Natural killer cell (primary cell): ENCODE measurements around the gene FBXO33. TPM values are rescaled to one million over a fixed set of nuclear protein-coding genes. Genes with fewer than 3 reads are reported as not detected.

Source experiments
- ATAC-seq, 3 donors: fragments of 150-1000 bp in 2 of 3; fragments of 200-7000 bp in 1 of 3; cut with Tn5 transposase; 1 replicate in 1 of 3; 2 replicates in 2 of 3; pipeline ENCODE4 v1.10.0; 2021; ENCODE audit warnings: mild to moderate bottlenecking in 2 of 3, moderate library complexity in 2 of 3
- DNase-seq, 2 donors: peaks; one replicate each; pipeline versions ENCODE4 v3.0.0 to v3.0.0-alpha.2; 2013 to 2021; ENCODE audit warnings: mixed read lengths in 1 of 2
- H3K27ac ChIP-seq: one replicate; pipeline ENCODE4 v1.5.1; 2013; ENCODE audit warnings: mild to moderate bottlenecking, low read length
- H3K27me3 ChIP-seq: one replicate; pipeline ENCODE4 v1.6.1; 2013; ENCODE audit warnings: low read length; ENCODE audit not compliant: control insufficient read depth, insufficient read depth
- H3K36me3 ChIP-seq: one replicate; pipeline ENCODE4 v1.6.1; 2013; ENCODE audit warnings: low read length; ENCODE audit not compliant: control insufficient read depth, insufficient read depth
- H3K4me1 ChIP-seq: one replicate; pipeline ENCODE4 v1.6.1; 2013; ENCODE audit warnings: low read length; ENCODE audit not compliant: control insufficient read depth, insufficient read depth
- H3K4me3 ChIP-seq: one replicate; pipeline ENCODE4 v1.5.1; 2013; ENCODE audit warnings: low read length
- H3K9me3 ChIP-seq: one replicate; pipeline ENCODE4 v1.6.1; 2013; ENCODE audit warnings: low read length; ENCODE audit not compliant: control insufficient read depth, insufficient read depth
- H3K27ac Mint-ChIP-seq, 2 donors: one replicate each; pipeline ENCODE4 v1.8.0; 2022; ENCODE audit warnings: mild to moderate bottlenecking in 2 of 2, mixed read lengths in 2 of 2, moderate library complexity in 1 of 2
- H3K27me3 Mint-ChIP-seq, 2 donors: one replicate each; pipeline ENCODE4 v1.8.0; 2022; ENCODE audit warnings: low read depth in 2 of 2, mixed read lengths in 2 of 2
- H3K36me3 Mint-ChIP-seq: one replicate; pipeline ENCODE4 v1.8.0; 2022; ENCODE audit warnings: mixed read lengths
- H3K4me1 Mint-ChIP-seq, 2 donors: one replicate each; pipeline ENCODE4 v1.8.0; 2022; ENCODE audit warnings: mixed read lengths in 2 of 2
- H3K4me3 Mint-ChIP-seq: one replicate; pipeline ENCODE4 v1.8.0; 2022; ENCODE audit warnings: mild to moderate bottlenecking, moderate library complexity, mixed read lengths
- H3K9me3 Mint-ChIP-seq, 2 donors: one replicate each; pipeline ENCODE4 v1.8.0; 2022; ENCODE audit warnings: mixed read lengths in 2 of 2
- CTCF ChIP-seq: fragments of 200-600 bp; IDR thresholded peaks from one replicate; pipeline ENCODE4 v1.8.0; 2022; ENCODE audit warnings: antibody characterized with exemption
- WGBS: methylation state at CpG from one replicate; pipeline ENCODE4 v1.1.7; 2013; ENCODE audit warnings: missing lambda C conversion rate; ENCODE audit not compliant: insufficient coverage; 5-methylcytosine and 5-hydroxymethylcytosine counted together
- intact Hi-C: fragments of 100-400 bp; cut with micrococcal nuclease; formaldehyde crosslinking; loops from one replicate; pipeline ENCODE4 v1.14.2; 2022
- total RNA-seq, 4 donors: library from RNA; stranded (reverse); fragments of 120-200 nt in 1 of 4; gene quantifications; one replicate each; pipeline versions ENCODE4 v1.2.3 to v1.2.4, GENCODE V29; 2013 to 2022

FBXO33 gene
- total RNA-seq, 3 donors from 2014 or later (not counting 1 experiment from before 2014, with no cell fraction given): 45.7 to 54.1 (median 50.2) TPM

- no peaks in the 10 kb centered on the region for H3K27me3 ChIP-seq
- TF ChIP-seq CTCF: no peak
- Mint-ChIP-seq H3K4me1 (peaks cover 28 to 33% of the 10 kb centered on the region in 2 donors), H3K27me3 (no peaks in the 10 kb centered on the region), H3K4me3 (no peak overlapping the region), H3K27ac (peak overlapping the region in 1 of 2 donors; percentile 5), H3K36me3 (peaks cover 26% of the 10 kb centered on the region), H3K9me3 (peaks cover 3 to 4% of the 10 kb centered on the region in 2 donors)
- no peaks in the 10 kb centered on the region for H3K4me1 ChIP-seq
- ATAC-seq (no peak), DNase-seq (no peak)
- H3K36me3 ChIP-seq: peaks cover 11% of the 10 kb centered on the region
- no peak overlapping the region for H3K27ac ChIP-seq
- no peak overlapping the region for H3K4me3 ChIP-seq
- WGBS: 97% methylated on average over 2 of the region's 2 CpGs
- intact Hi-C loops: loop anchor here (10.0 kb wide), 1 partner anchor 133 kb away; the partner anchor contains the start of gene MIA2
- peaks cover 5% of the 10 kb centered on the region for H3K9me3 ChIP-seq
Observed at GRCh38 chr14:39367387-39367751, 64.9 kb downstream of the FBXO33 start.

DNA sequence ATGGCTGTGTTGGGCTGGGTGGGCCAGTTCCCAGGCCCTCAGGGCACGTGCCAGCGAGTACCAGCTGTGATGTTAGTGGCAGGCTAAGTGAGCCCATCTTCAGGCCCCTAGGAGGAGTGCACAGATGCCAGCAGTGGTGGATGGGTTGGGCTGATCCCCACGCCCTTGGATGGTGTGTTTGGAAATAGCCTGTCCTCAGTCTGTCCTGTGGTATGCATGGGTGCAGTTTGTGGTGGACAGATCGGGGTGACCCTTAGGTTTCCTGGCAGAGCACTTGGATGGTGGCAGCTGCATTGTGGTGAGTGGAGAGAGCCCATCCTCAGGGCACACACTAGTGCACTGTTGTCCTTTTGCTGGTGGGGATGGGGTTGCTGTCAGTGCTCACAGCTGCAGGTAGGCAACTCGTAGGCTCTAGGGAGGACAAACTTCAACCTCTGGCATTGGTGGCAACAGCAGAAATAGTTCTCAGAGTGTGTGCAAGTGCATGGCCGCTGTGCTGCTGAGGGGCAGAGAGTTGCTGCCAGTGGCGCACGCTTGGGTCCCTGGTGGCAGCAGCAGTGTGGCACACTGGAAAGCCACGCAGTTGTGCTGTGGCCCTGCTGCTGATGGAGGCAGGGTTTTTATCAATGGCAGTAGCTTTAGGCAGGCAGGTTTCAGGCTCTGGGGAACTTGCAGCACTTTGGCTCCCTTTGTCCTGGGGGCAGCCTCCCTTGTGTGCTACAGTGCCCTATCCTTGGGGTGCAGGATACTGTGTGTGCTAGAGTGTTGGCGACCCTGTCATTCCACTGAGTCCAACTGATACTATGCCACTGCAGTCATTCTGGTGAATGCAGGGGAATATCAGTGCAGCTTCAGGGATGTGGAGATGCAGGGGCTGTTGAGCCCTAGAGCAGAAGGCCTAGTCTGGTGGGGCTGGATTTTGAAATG lies 65.5 kb downstream of the FBXO33 start:
- peaks cover 3 to 4% of the 10 kb centered on the region in 2 donors for H3K9me3 Mint-ChIP-seq
- Histone ChIP-seq H3K4me1 (no peaks in the 10 kb centered on the region), H3K36me3 (peaks cover 11% of the 10 kb centered on the region), H3K27me3 (no peaks in the 10 kb centered on the region), H3K27ac (no peak overlapping the region), H3K4me3 (no peak overlapping the region), H3K9me3 (peaks cover 5% of the 10 kb centered on the region)
- peaks cover 30 to 36% of the 10 kb centered on the region in 2 donors for H3K4me1 Mint-ChIP-seq
- H3K27me3 Mint-ChIP-seq: no peaks in the 10 kb centered on the region
- no peak for TF ChIP-seq CTCF
- WGBS: 96% methylated on average over 10 of the region's 10 CpGs
- intact Hi-C loops: loop anchor here (10.0 kb wide), 1 partner anchor 132 kb away; the partner anchor contains the start of gene MIA2
- H3K27ac Mint-ChIP-seq: no peak overlapping the region
- DNase-seq (no peak), ATAC-seq (no peak)
- peaks cover 26% of the 10 kb centered on the region for H3K36me3 Mint-ChIP-seq
- no peak overlapping the region for H3K4me3 Mint-ChIP-seq

- intact Hi-C loops: loop anchor here (10.0 kb wide), 1 partner anchor 131 kb away; the partner anchor contains the start of gene MIA2
- ATAC-seq: no peak
- Histone ChIP-seq H3K27ac (no peak overlapping the region), H3K9me3 (peaks cover 5% of the 10 kb centered on the region), H3K27me3 (no peaks in the 10 kb centered on the region), H3K4me3 (no peak overlapping the region), H3K4me1 (no peaks in the 10 kb centered on the region), H3K36me3 (peaks cover under 1% of the 10 kb centered on the region)
- H3K27me3 Mint-ChIP-seq: no peaks in the 10 kb centered on the region
- TF ChIP-seq CTCF: no peak
- peak overlapping the region in 1 of 2 donors; percentile 28 for H3K27ac Mint-ChIP-seq
- H3K4me1 Mint-ChIP-seq: peaks cover 40 to 46% of the 10 kb centered on the region in 2 donors
- H3K36me3 Mint-ChIP-seq: peaks cover 26% of the 10 kb centered on the region
- peaks cover 3 to 4% of the 10 kb centered on the region in 2 donors for H3K9me3 Mint-ChIP-seq
- no peak overlapping the region for H3K4me3 Mint-ChIP-seq
- 100% methylated on average over 1 of the region's 1 CpG for WGBS
- no peak for DNase-seq
Observed at GRCh38 chr14:39365354-39365753, 66.9 kb downstream of the FBXO33 start.
